ENCODE measurements around the gene NLGN1. TPM values are rescaled to one million over a fixed set of nuclear protein-coding genes. Genes with fewer than 3 reads are reported as not detected.

The NLGN1 gene
- polyA plus RNA-seq, 1 donor from 2014 or later = 2.7 TPM

DNA sequence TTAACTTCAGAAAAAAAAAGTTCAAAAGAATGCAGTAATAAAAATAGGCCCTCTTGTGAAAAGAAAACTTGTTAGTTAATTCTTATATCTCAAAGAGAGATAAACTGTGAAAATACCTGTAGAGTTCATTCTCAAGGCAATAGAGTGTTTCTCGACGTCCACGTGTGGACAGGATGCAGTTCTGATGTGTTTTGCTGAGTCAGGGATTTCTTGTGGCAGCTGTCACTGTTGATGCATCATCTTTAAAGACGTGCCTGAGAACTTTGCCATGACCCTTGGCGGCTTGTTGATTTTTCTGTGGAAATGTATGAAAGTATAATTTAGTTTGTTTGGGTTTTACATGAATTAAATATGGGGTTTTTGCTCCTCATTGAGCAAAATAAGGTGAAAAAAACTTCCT is 702.2 kb downstream of the NLGN1 start:
- no peak for TF ChIP-seq TAF1 (IDR thresholded peaks at IDR 0.05; ENCODE audit: low read depth)
- no peak for TF ChIP-seq EP300 (conservative IDR thresholded peaks at IDR 0.05; ENCODE audit: poor library complexity, severe bottlenecking)
- TF ChIP-seq, protein P1, sequence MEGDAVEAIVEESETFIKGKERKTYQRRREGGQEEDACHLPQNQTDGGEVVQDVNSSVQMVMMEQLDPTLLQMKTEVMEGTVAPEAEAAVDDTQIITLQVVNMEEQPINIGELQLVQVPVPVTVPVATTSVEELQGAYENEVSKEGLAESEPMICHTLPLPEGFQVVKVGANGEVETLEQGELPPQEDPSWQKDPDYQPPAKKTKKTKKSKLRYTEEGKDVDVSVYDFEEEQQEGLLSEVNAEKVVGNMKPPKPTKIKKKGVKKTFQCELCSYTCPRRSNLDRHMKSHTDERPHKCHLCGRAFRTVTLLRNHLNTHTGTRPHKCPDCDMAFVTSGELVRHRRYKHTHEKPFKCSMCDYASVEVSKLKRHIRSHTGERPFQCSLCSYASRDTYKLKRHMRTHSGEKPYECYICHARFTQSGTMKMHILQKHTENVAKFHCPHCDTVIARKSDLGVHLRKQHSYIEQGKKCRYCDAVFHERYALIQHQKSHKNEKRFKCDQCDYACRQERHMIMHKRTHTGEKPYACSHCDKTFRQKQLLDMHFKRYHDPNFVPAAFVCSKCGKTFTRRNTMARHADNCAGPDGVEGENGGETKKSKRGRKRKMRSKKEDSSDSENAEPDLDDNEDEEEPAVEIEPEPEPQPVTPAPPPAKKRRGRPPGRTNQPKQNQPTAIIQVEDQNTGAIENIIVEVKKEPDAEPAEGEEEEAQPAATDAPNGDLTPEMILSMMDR (IDR thresholded peaks at IDR 0.05; ENCODE audit: poor library complexity, severe bottlenecking) = no peak
- no peak for TF ChIP-seq EZH2 (IDR thresholded peaks at IDR 0.05; ENCODE audit: borderline replicate concordance, insufficient read depth, low read length, poor library complexity, severe bottlenecking)
- TF ChIP-seq, protein P2, sequence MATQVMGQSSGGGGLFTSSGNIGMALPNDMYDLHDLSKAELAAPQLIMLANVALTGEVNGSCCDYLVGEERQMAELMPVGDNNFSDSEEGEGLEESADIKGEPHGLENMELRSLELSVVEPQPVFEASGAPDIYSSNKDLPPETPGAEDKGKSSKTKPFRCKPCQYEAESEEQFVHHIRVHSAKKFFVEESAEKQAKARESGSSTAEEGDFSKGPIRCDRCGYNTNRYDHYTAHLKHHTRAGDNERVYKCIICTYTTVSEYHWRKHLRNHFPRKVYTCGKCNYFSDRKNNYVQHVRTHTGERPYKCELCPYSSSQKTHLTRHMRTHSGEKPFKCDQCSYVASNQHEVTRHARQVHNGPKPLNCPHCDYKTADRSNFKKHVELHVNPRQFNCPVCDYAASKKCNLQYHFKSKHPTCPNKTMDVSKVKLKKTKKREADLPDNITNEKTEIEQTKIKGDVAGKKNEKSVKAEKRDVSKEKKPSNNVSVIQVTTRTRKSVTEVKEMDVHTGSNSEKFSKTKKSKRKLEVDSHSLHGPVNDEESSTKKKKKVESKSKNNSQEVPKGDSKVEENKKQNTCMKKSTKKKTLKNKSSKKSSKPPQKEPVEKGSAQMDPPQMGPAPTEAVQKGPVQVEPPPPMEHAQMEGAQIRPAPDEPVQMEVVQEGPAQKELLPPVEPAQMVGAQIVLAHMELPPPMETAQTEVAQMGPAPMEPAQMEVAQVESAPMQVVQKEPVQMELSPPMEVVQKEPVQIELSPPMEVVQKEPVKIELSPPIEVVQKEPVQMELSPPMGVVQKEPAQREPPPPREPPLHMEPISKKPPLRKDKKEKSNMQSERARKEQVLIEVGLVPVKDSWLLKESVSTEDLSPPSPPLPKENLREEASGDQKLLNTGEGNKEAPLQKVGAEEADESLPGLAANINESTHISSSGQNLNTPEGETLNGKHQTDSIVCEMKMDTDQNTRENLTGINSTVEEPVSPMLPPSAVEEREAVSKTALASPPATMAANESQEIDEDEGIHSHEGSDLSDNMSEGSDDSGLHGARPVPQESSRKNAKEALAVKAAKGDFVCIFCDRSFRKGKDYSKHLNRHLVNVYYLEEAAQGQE (IDR thresholded peaks at IDR 0.05; ENCODE audit: borderline replicate concordance) = no peak
- no peak for TF ChIP-seq SMC3 (conservative IDR thresholded peaks at IDR 0.05; ENCODE audit: poor library complexity)
- no peak for TF ChIP-seq MXI1 (conservative IDR thresholded peaks at IDR 0.05; ENCODE audit: poor library complexity, severe bottlenecking)
- TF ChIP-seq RAD21 (conservative IDR thresholded peaks at IDR 0.05) = no peak
- no peak for TF ChIP-seq POLR2AphosphoS5 (IDR thresholded peaks at IDR 0.05)
- Histone ChIP-seq H3K9ac (ENCODE audit: low read length) (no peak overlapping the region), H3K36me3 (ENCODE audit: insufficient read depth, low read length) (no peaks in the 10 kb centered on the region), H3K9me3 (ENCODE audit: low read length) (no peaks in the 10 kb centered on the region), H2AFZ (ENCODE audit: low read depth, low read length) (no peak overlapping the region), H3K79me2 (replicated peaks; ENCODE audit: insufficient read depth, low read length) (no peaks in the 10 kb centered on the region), H3K4me2 (ENCODE audit: low read length) (no peak overlapping the region), H3K27ac (ENCODE audit: low read length) (no peak overlapping the region), H3K9me2 (ENCODE audit: insufficient read depth, low read length) (no peaks in the 10 kb centered on the region), H4K20me1 (ENCODE audit: insufficient read depth) (no peaks in the 10 kb centered on the region), H3K4me3 (ENCODE audit: low read length) (no peak overlapping the region), H3K27me3 (ENCODE audit: insufficient read depth, low read depth, low read length) (no peaks in the 10 kb centered on the region), H3F3A (ENCODE audit: insufficient read depth, low read length, poor library complexity, severe bottlenecking) (no peaks in the 10 kb centered on the region)

DNA sequence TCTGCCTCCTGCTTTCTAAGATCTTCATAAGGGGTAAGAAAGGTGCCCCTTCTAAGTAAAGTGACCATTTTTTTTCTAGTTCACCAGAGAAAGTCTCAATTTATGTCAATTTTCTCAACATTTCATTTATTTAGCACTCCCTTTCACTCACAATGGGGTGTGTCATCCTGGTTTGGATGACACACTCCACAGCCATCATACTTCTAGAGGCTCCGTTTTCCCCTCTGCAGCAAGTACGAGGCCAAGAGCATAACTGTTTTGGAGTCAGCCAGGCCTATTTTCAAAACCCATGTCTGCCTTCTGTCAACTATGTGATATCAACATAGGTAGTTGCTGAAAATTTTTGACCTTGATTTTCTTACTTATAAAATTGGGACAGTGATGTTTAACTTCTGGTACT is 703.2 kb downstream of the NLGN1 start:
- Histone ChIP-seq H3K79me2 (replicated peaks; ENCODE audit: insufficient read depth, low read length) (no peaks in the 10 kb centered on the region), H3K27ac (ENCODE audit: low read length) (no peak overlapping the region)

More for the DNA sequence above, 703.2 kb downstream of the NLGN1 start:
- H4K20me1 ChIP-seq (ENCODE audit: insufficient read depth) = no peaks in the 10 kb centered on the region
- TF ChIP-seq RAD21 (conservative IDR thresholded peaks at IDR 0.05) = no peak
- no peak for TF ChIP-seq POLR2AphosphoS5 (IDR thresholded peaks at IDR 0.05)
- TF ChIP-seq TAF1 (IDR thresholded peaks at IDR 0.05; ENCODE audit: low read depth) = no peak
- TF ChIP-seq EP300 (conservative IDR thresholded peaks at IDR 0.05; ENCODE audit: poor library complexity, severe bottlenecking) = no peak
- no peak for TF ChIP-seq MXI1 (conservative IDR thresholded peaks at IDR 0.05; ENCODE audit: poor library complexity, severe bottlenecking)
- TF ChIP-seq SMC3 (conservative IDR thresholded peaks at IDR 0.05; ENCODE audit: poor library complexity) = no peak
- TF ChIP-seq EZH2 (IDR thresholded peaks at IDR 0.05; ENCODE audit: borderline replicate concordance, insufficient read depth, low read length, poor library complexity, severe bottlenecking) = no peak
- TF ChIP-seq, protein P2 (IDR thresholded peaks at IDR 0.05; ENCODE audit: borderline replicate concordance) = no peak
- H2AFZ ChIP-seq (ENCODE audit: low read depth, low read length) = no peak overlapping the region
- H3K27me3 ChIP-seq (ENCODE audit: insufficient read depth, low read depth, low read length) = no peaks in the 10 kb centered on the region
- H3K9me3 ChIP-seq (ENCODE audit: low read length) = no peaks in the 10 kb centered on the region
- H3K4me2 ChIP-seq (ENCODE audit: low read length) = no peak overlapping the region
- no peaks in the 10 kb centered on the region for H3K36me3 ChIP-seq (ENCODE audit: insufficient read depth, low read length)
- no peaks in the 10 kb centered on the region for H3K9me2 ChIP-seq (ENCODE audit: insufficient read depth, low read length)
- H3F3A ChIP-seq (ENCODE audit: insufficient read depth, low read length, poor library complexity, severe bottlenecking) = no peaks in the 10 kb centered on the region
- H3K4me3 ChIP-seq (ENCODE audit: low read length) = no peak overlapping the region
- no peak overlapping the region for H3K9ac ChIP-seq (ENCODE audit: low read length)

All from neural cell (in vitro differentiated cells).